H1 (cell line): Measurements from ENCODE around the gene GUCY1A2. TPM values are rescaled to one million over a fixed set of nuclear protein-coding genes. Genes with fewer than 3 reads are reported as not detected.

ENCODE experiments used
- CTCF ChIA-PET: fragments of 300-600 bp; sonication (Branson Sonifier 250); formaldehyde crosslinking; loops from one replicate; lab custom pipeline; 2021; ENCODE audit not compliant: partially characterized antibody; lab: Charles Lee
- POLR2A ChIA-PET: fragments of 300-600 bp; sonication (Branson Sonifier 250); formaldehyde crosslinking; loops from one replicate; lab custom pipeline; 2021; ENCODE audit warnings: inconsistent platforms; ENCODE audit not compliant: partially characterized antibody; lab: Charles Lee
- DNase-seq, 2 experiments: peaks; one replicate each; pipeline versions ENCODE4 v3.0.0 to v3.0.0-alpha.2; 2010 to 2022; ENCODE audit warnings: low spot score in 2 of 2, low read depth in 1 of 2, mixed read lengths in 1 of 2
- FAIRE-seq: peaks from 2 replicates; lab custom pipeline; 2011; peaks lifted over from hg19 to GRCh38; lab: Jason Lieb, UNC
- H2AFZ ChIP-seq: 2 replicates; pipeline ENCODE4 v1.8.1; 2012; ENCODE audit warnings: low read length, inconsistent platforms
- H2AK5ac ChIP-seq: 2 replicates; pipeline ENCODE4 v1.6.1; 2013; ENCODE audit warnings: low read depth, low read length
- H2BK120ac ChIP-seq: replicated peaks from 2 replicates; pipeline ENCODE3; 2013; ENCODE audit warnings: low read depth, low read length, inconsistent platforms
- H2BK12ac ChIP-seq: 2 replicates; pipeline ENCODE4 v1.6.1; 2013; ENCODE audit warnings: low read depth, low read length
- H2BK15ac ChIP-seq: 2 replicates; pipeline ENCODE4 v1.6.1; 2013; ENCODE audit warnings: low read length
- H2BK20ac ChIP-seq: 2 replicates; pipeline ENCODE4 v1.6.1; 2013; ENCODE audit warnings: low read length
- H2BK5ac ChIP-seq: 2 replicates; pipeline ENCODE4 v1.6.1; 2013; ENCODE audit warnings: low read depth, low read length
- H3K14ac ChIP-seq: 2 replicates; pipeline ENCODE4 v1.6.1; 2013; ENCODE audit warnings: inconsistent platforms; ENCODE audit not compliant: insufficient read length
- H3K18ac ChIP-seq: 2 replicates; pipeline ENCODE4 v1.6.1; 2013; ENCODE audit warnings: low read length; ENCODE audit errors: extremely low read depth
- H3K23ac ChIP-seq: 2 replicates; pipeline ENCODE4 v1.6.1; 2013; ENCODE audit warnings: inconsistent platforms; ENCODE audit not compliant: insufficient read length
- H3K23me2 ChIP-seq: 2 replicates; pipeline ENCODE4 v1.6.1; 2013; ENCODE audit warnings: low read depth, low read length
- H3K27ac ChIP-seq: 2 replicates; pipeline ENCODE4 v1.6.1; 2011; ENCODE audit warnings: low read depth, low read length, inconsistent platforms
- H3K27me3 ChIP-seq, 4 experiments: replicated peaks in 1 of 4; 1 replicate in 1 of 4; 2 replicates in 3 of 4; pipeline versions ENCODE4 v1.6.1 to v1.8.1; 2011 to 2013; ENCODE audit warnings: low read length in 3 of 4, mild to moderate bottlenecking in 3 of 4, inconsistent platforms in 2 of 4, mixed read lengths in 2 of 4, moderate library complexity in 1 of 4; ENCODE audit not compliant: control insufficient read depth in 3 of 4, insufficient read depth in 3 of 4; ENCODE audit errors: extremely low read depth in 1 of 4
- H3K36me3 ChIP-seq, 4 experiments: 2 replicates each; pipeline versions ENCODE4 v1.6.1 to v1.8.1; 2011 to 2013; ENCODE audit warnings: mild to moderate bottlenecking in 4 of 4, low read length in 3 of 4, moderate library complexity in 2 of 4, control low read depth in 1 of 4, inconsistent platforms in 1 of 4; ENCODE audit not compliant: insufficient read depth in 4 of 4, control insufficient read depth in 2 of 4
- H3K4ac ChIP-seq: replicated peaks from 2 replicates; pipeline ENCODE3; 2013; ENCODE audit warnings: low read length, low read depth, mixed read lengths, inconsistent platforms; ENCODE audit not compliant: insufficient read length
- H3K4me1 ChIP-seq, 4 experiments: replicated peaks in 1 of 4; 1 replicate in 1 of 4; 2 replicates in 3 of 4; pipeline versions ENCODE4 v1.6.1 to v1.8.1; 2011 to 2013; ENCODE audit warnings: low read length in 3 of 4, inconsistent platforms in 2 of 4, mixed read lengths in 1 of 4; ENCODE audit not compliant: insufficient read depth in 4 of 4, control insufficient read depth in 3 of 4
- H3K4me2 ChIP-seq, 2 experiments: 2 replicates each; pipeline versions ENCODE4 v1.6.1 to v1.8.1; 2011 to 2013; ENCODE audit warnings: low read depth in 2 of 2, low read length in 2 of 2, control low read depth in 1 of 2, inconsistent platforms in 1 of 2, mild to moderate bottlenecking in 1 of 2; ENCODE audit not compliant: insufficient read depth in 1 of 2
- H3K4me3 ChIP-seq, 4 experiments: fragments of 200-600, 300-600 bp in 1 of 4; sonication (generic), shearing (Covaris generic), sonication (Bioruptor Twin) in 1 of 4; 2 replicates each; pipeline versions ENCODE4 v1.5.1 to v1.8.1; 2011 to 2016; ENCODE audit warnings: low read length in 4 of 4, low read depth in 3 of 4, control low read depth in 2 of 4, inconsistent platforms in 2 of 4, mild to moderate bottlenecking in 2 of 4, mixed read lengths in 1 of 4, moderate library complexity in 1 of 4; ENCODE audit not compliant: insufficient read depth in 2 of 4; ENCODE audit errors: extremely low read depth in 1 of 4
- H3K56ac ChIP-seq: replicated peaks from 2 replicates; pipeline ENCODE3; 2013; ENCODE audit warnings: low read depth, mild to moderate bottlenecking, mixed read lengths, low read length, inconsistent platforms; ENCODE audit not compliant: insufficient read length
- H3K79me1 ChIP-seq: 2 replicates; pipeline ENCODE4 v1.6.1; 2013; ENCODE audit warnings: low read depth, low read length, control low read depth
- H3K79me2 ChIP-seq, 2 experiments: 2 replicates each; pipeline versions ENCODE4 v1.6.1 to v1.8.1; 2012 to 2013; ENCODE audit warnings: low read length in 2 of 2, mild to moderate bottlenecking in 2 of 2, inconsistent platforms in 1 of 2; ENCODE audit not compliant: insufficient read depth in 2 of 2, control insufficient read depth in 1 of 2
- H3K9ac ChIP-seq, 4 experiments: replicated peaks in 1 of 4; 1 replicate in 1 of 4; 2 replicates in 3 of 4; pipeline versions ENCODE4 v1.6.1 to v1.8.1; 2011 to 2013; ENCODE audit warnings: low read depth in 3 of 4, low read length in 3 of 4, control low read depth in 2 of 4, mild to moderate bottlenecking in 2 of 4, moderate library complexity in 2 of 4, inconsistent platforms in 1 of 4; ENCODE audit errors: extremely low read depth in 1 of 4
- H3K9me3 ChIP-seq, 2 experiments: 2 replicates each; pipeline versions ENCODE4 v1.6.1 to v1.8.1; 2012 to 2013; ENCODE audit warnings: mild to moderate bottlenecking in 2 of 2, moderate library complexity in 2 of 2, control low read depth in 1 of 2, inconsistent platforms in 1 of 2, low read depth in 1 of 2, low read length in 1 of 2, mixed read lengths in 1 of 2; ENCODE audit not compliant: insufficient read depth in 2 of 2
- H4K20me1 ChIP-seq, 2 experiments: replicated peaks in 1 of 2; 2 replicates each; pipeline versions ENCODE3 to v1.8.1; 2011 to 2013; ENCODE audit warnings: inconsistent platforms in 2 of 2, low read length in 2 of 2, mild to moderate bottlenecking in 1 of 2; ENCODE audit not compliant: insufficient read depth in 2 of 2, control insufficient read depth in 1 of 2
- H4K5ac ChIP-seq: 2 replicates; pipeline ENCODE4 v1.6.1; 2013; ENCODE audit warnings: low read length, low read depth, mixed read lengths, inconsistent platforms; ENCODE audit not compliant: insufficient read length
- H4K8ac ChIP-seq: 2 replicates; pipeline ENCODE4 v1.8.0; 2013; ENCODE audit warnings: mild to moderate bottlenecking, moderate library complexity, low read length, inconsistent platforms; ENCODE audit not compliant: insufficient read depth; ENCODE audit errors: extremely low read depth
- H4K91ac ChIP-seq: replicated peaks from 2 replicates; pipeline ENCODE3; 2013; ENCODE audit warnings: low read length, mixed read lengths, inconsistent platforms; ENCODE audit not compliant: insufficient read length
- KDM1A ChIP-seq: fragments of 200-600, 300-600 bp; sonication (generic); IDR thresholded peaks from 2 replicates; pipeline ENCODE4 v1.7.1; 2016; ENCODE audit warnings: mild to moderate bottlenecking, low read length, borderline replicate concordance
- POLR2A ChIP-seq, 2 experiments: IDR thresholded peaks; 1 replicate in 1 of 2; 2 replicates in 1 of 2; pipeline ENCODE4 v1.6.1; 2011; ENCODE audit warnings: low read depth in 2 of 2, low read length in 2 of 2, mild to moderate bottlenecking in 2 of 2; ENCODE audit errors: control extremely low read depth in 1 of 2
- WGBS, 2 experiments: shearing (Covaris generic) in 1 of 2; methylation state at CpG; one replicate each; pipeline versions ENCODE4 v1.1.6 to v1.1.7; 2013 to 2015; ENCODE audit warnings: low lambda C conversion rate in 2 of 2, mixed read lengths in 2 of 2, inconsistent platforms in 1 of 2, low coverage in 1 of 2, missing lambda C conversion rate in 1 of 2; ENCODE audit not compliant: insufficient replicate concordance in 2 of 2, insufficient coverage in 1 of 2, insufficient read length in 1 of 2; ENCODE audit errors: extremely low coverage in 1 of 2, missing lambda C conversion rate in 1 of 2; 5-methylcytosine and 5-hydroxymethylcytosine counted together
- polyA plus RNA-seq, 7 experiments: library from polyadenylated mRNA; depleted of rRNA in 3 of 7; stranded (reverse) in 5 of 7; unstranded in 2 of 7; fragments of >200 nt in 5 of 7; fragments of 200-250 nt in 2 of 7; gene quantifications; 1 replicate in 5 of 7; 2 replicates in 1 of 7; 4 replicates in 1 of 7; pipeline versions ENCODE4 v1.2.1 to v1.2.3, GENCODE V29; 2011 to 2013; ENCODE audit warnings: missing spikeins in 2 of 7, mixed read lengths in 2 of 7
- total RNA-seq: library from RNA; stranded (reverse); fragmentation: NEBNext Ultra II Directional; extraction: Animal tissue kit (Norgen Biotek cat#: 25700); gene quantifications from 2 replicates; pipeline ENCODE4 v1.2.1, GENCODE V29; 2021

The GUCY1A2 gene
- total and polyA plus RNA-seq, 2 of the 8 experiments (the other 6 are each of a cell fraction or from before 2014, with no cell fraction given), result 0.11 to 1.9 TPM

- H2BK12ac ChIP-seq, result no peak overlapping the region
- DNase-seq (no peak), FAIRE-seq (no peak)
- H3K23me2 ChIP-seq, result no peaks in the 10 kb centered on the region
- H3K4me2 ChIP-seq, result no peak overlapping the region
- no peaks in the 10 kb centered on the region for H3K36me3 ChIP-seq
- H4K5ac ChIP-seq, result no peak overlapping the region
- 89% methylated on average over 4 of the region's 4 CpGs; no CpG with 5 or more reads in 1 of the 2 experiments for WGBS, 2 experiments
- H3K79me1 ChIP-seq, result no peaks in the 10 kb centered on the region
- H2AFZ ChIP-seq, result no peak overlapping the region
- no peak overlapping the region for H4K91ac ChIP-seq
- H3K27me3 ChIP-seq, result no peaks in the 10 kb centered on the region
- H3K9me3 ChIP-seq, result no peaks in the 10 kb centered on the region
- no peak overlapping the region for H2BK20ac ChIP-seq
- H2AK5ac ChIP-seq, result no peak overlapping the region
- H2BK5ac ChIP-seq, result no peak overlapping the region
- H3K4me3 ChIP-seq, result no peak overlapping the region
- no peak overlapping the region for H2BK120ac ChIP-seq
- no peaks in the 10 kb centered on the region for H3K79me2 ChIP-seq
- H3K27ac ChIP-seq, result no peak overlapping the region
- H4K8ac ChIP-seq, result no peak overlapping the region
- H3K4me1 ChIP-seq, result no peaks in the 10 kb centered on the region
- CTCF ChIA-PET, result interaction anchor here (0.6 to 0.9 kb wide), 2 partner anchors 9 to 283 kb away, joined by 3 read pairs; no protein-coding TSS in a partner anchor
- H3K23ac ChIP-seq, result no peak overlapping the region
- no peaks in the 10 kb centered on the region for H4K20me1 ChIP-seq
- no peak overlapping the region for H3K56ac ChIP-seq
- no peak overlapping the region for H3K14ac ChIP-seq
- H3K4ac ChIP-seq, result no peak overlapping the region
- no peak overlapping the region for H3K18ac ChIP-seq
- H3K9ac ChIP-seq, result no peak overlapping the region
- H2BK15ac ChIP-seq, result no peak overlapping the region
- POLR2A ChIA-PET, result no interaction called here
- TF ChIP-seq POLR2A (IDR thresholded peaks at IDR 0.05; ENCODE audit: control extremely low read depth in 1 of 2, low read depth in 2 of 2, low read length in 2 of 2) (no peak), KDM1A (no peak)
Observed at GRCh38 chr11:106733635-106734034, 284.6 kb downstream of the GUCY1A2 start.
